CD4-positive, alpha-beta T cell (primary cell): ENCODE results near the gene KCNK15. TPM values are rescaled to one million over a fixed set of nuclear protein-coding genes. Genes with fewer than 3 reads are reported as not detected.

Source experiments
- ATAC-seq: fragments of 200-7000 bp; cut with Tn5 transposase; one replicate; pipeline ENCODE4 v1.10.0; 2022; ENCODE audit warnings: mild to moderate bottlenecking; ENCODE audit not compliant: poor library complexity
- CTCF ChIA-PET: fragments of 350-600 bp; sonication (Branson Sonifier 250); formaldehyde crosslinking; loops from one replicate; lab custom pipeline; 2021; ENCODE audit warnings: antibody characterized with exemption, inconsistent platforms; lab: Charles Lee
- POLR2A ChIA-PET: fragments of 350-600 bp; sonication (Branson Sonifier 250); formaldehyde crosslinking; loops from one replicate; lab custom pipeline; 2021; ENCODE audit warnings: antibody characterized with exemption, inconsistent platforms; lab: Charles Lee
- DNase-seq, 14 experiments: peaks; one replicate each; pipeline ENCODE4 v3.0.0-alpha.2; 2013 to 2020; ENCODE audit warnings: mixed read lengths in 2 of 14
- H3K27ac ChIP-seq, 2 donors: one replicate each; pipeline versions ENCODE4 v1.5.1 to v1.7.0; 2013; ENCODE audit warnings: low read length in 2 of 2, low read depth in 1 of 2, mild to moderate bottlenecking in 1 of 2
- H3K27me3 ChIP-seq, 2 experiments: 1 replicate in 1 of 2; 2 replicates in 1 of 2; pipeline versions ENCODE4 v1.6.1 to v1.7.0; 2013; ENCODE audit warnings: low read length in 2 of 2, control low read depth in 1 of 2, mild to moderate bottlenecking in 1 of 2, moderate library complexity in 1 of 2; ENCODE audit not compliant: insufficient read depth in 2 of 2, control insufficient read depth in 1 of 2
- H3K36me3 ChIP-seq: one replicate; pipeline ENCODE4 v1.6.1; 2013; ENCODE audit warnings: low read length, control low read depth; ENCODE audit not compliant: insufficient read depth
- H3K4me1 ChIP-seq: one replicate; pipeline ENCODE4 v1.6.1; 2013; ENCODE audit warnings: low read length, control low read depth; ENCODE audit not compliant: insufficient read depth
- H3K4me3 ChIP-seq: one replicate; pipeline ENCODE4 v1.5.1; 2013; ENCODE audit warnings: mild to moderate bottlenecking, low read length, moderate library complexity
- H3K9me3 ChIP-seq, 2 experiments: 1 replicate in 1 of 2; 2 replicates in 1 of 2; pipeline versions ENCODE4 v1.6.1 to v1.7.0; 2013; ENCODE audit warnings: low read length in 2 of 2, mild to moderate bottlenecking in 2 of 2, control low read depth in 1 of 2, moderate library complexity in 1 of 2; ENCODE audit not compliant: control insufficient read depth in 1 of 2, insufficient read depth in 1 of 2
- H3K27ac Mint-ChIP-seq: one replicate; pipeline ENCODE4 v1.8.0; 2020; ENCODE audit warnings: mixed read lengths
- H3K27me3 Mint-ChIP-seq: one replicate; pipeline ENCODE4 v1.8.0; 2021; ENCODE audit warnings: mixed read lengths
- H3K36me3 Mint-ChIP-seq: one replicate; pipeline ENCODE4 v1.8.0; 2021; ENCODE audit warnings: low read depth, mixed read lengths
- H3K4me1 Mint-ChIP-seq: one replicate; pipeline ENCODE4 v1.8.0; 2021; ENCODE audit warnings: low read depth, mixed read lengths
- H3K4me3 Mint-ChIP-seq: one replicate; pipeline ENCODE4 v1.8.0; 2020; ENCODE audit warnings: mild to moderate bottlenecking, mixed read lengths
- H3K9me3 Mint-ChIP-seq: one replicate; pipeline ENCODE4 v1.8.0; 2020; ENCODE audit warnings: mixed read lengths
- CTCF ChIP-seq: fragments of 200-600 bp; IDR thresholded peaks from one replicate; pipeline ENCODE4 v1.8.0; 2022; ENCODE audit warnings: antibody characterized with exemption, mild to moderate bottlenecking
- intact Hi-C, 2 experiments: fragments of 100-400 bp; cut with DNase I in 1 of 2; cut with micrococcal nuclease in 1 of 2; formaldehyde crosslinking; loops; one replicate each; pipeline versions ENCODE4 v1.15.1 to v1.9.0; 2023 to 2025; cut with DNase I, micrococcal nuclease
- total RNA-seq, 174 experiments: library from RNA in 2 of 174; stranded (reverse) in 2 of 174; gene quantifications; one replicate each; pipeline ENCODE4 v1.2.3 and lab custom pipeline; 2021 to 2026

The KCNK15 gene
- total RNA-seq, 2 experiments from 2014 or later, result not detected

- TF ChIP-seq CTCF, result no peak
- no peak overlapping the region for H3K27ac Mint-ChIP-seq
- no peak overlapping the region for H3K27ac ChIP-seq
- H3K4me1 ChIP-seq, result peaks cover 10% of the 10 kb centered on the region
- H3K9me3 Mint-ChIP-seq, result no peaks in the 10 kb centered on the region
- ChIA-PET POLR2A (interaction anchor here (0.6 kb wide), 1 partner anchor 1847 kb away, joined by 4 read pairs; no protein-coding TSS in a partner anchor), CTCF (no interaction called here)
- no peak overlapping the region for H3K4me3 ChIP-seq
- intact Hi-C loops, result no loop called here
- H3K36me3 Mint-ChIP-seq, result no peaks in the 10 kb centered on the region
- peaks cover 12 to 17% of the 10 kb centered on the region in 2 experiments for H3K27me3 ChIP-seq
- no peaks in the 10 kb centered on the region for H3K36me3 ChIP-seq
- no peak for DNase-seq
- H3K9me3 ChIP-seq, result peaks cover 0 to 4% of the 10 kb centered on the region in 2 experiments
- no peak for ATAC-seq
- H3K27me3 Mint-ChIP-seq, result peaks cover 29% of the 10 kb centered on the region
- no peak overlapping the region for H3K4me3 Mint-ChIP-seq
- peaks cover 26% of the 10 kb centered on the region for H3K4me1 Mint-ChIP-seq
These were observed 2.5 kb upstream of the KCNK15 start for GRCh38 chr20:44743080-44743701.

- H3K4me1 ChIP-seq, result peaks cover 10% of the 10 kb centered on the region
- no peak overlapping the region for H3K27ac Mint-ChIP-seq
- no peak overlapping the region for H3K4me3 ChIP-seq
- no peak for TF ChIP-seq CTCF
- ChIA-PET CTCF (no interaction called here), POLR2A (no interaction called here)
- no peak overlapping the region for H3K27ac ChIP-seq
- peaks cover 33% of the 10 kb centered on the region for H3K27me3 Mint-ChIP-seq
- no peaks in the 10 kb centered on the region for H3K9me3 Mint-ChIP-seq
- no peaks in the 10 kb centered on the region for H3K36me3 ChIP-seq
- ATAC-seq, result no peak
- DNase-seq, result no peak
- H3K36me3 Mint-ChIP-seq, result no peaks in the 10 kb centered on the region
- H3K4me3 Mint-ChIP-seq, result no peak overlapping the region
- intact Hi-C loops, result no loop called here
- H3K4me1 Mint-ChIP-seq, result peaks cover 20% of the 10 kb centered on the region
- peaks cover 0 to 4% of the 10 kb centered on the region in 2 experiments for H3K9me3 ChIP-seq
- H3K27me3 ChIP-seq, result peaks cover 17 to 21% of the 10 kb centered on the region in 2 experiments
These were observed 1.6 kb upstream of the KCNK15 start for GRCh38 chr20:44743916-44744655.

GRCh38 chr20:44745122-44745597 is 505 bp upstream of the KCNK15 start:
- Mint-ChIP-seq H3K36me3 (no peaks in the 10 kb centered on the region), H3K4me1 (peaks cover 20% of the 10 kb centered on the region), H3K27ac (no peak overlapping the region), H3K27me3 (peaks cover 41% of the 10 kb centered on the region), H3K4me3 (peak overlapping the region; percentile 64), H3K9me3 (no peaks in the 10 kb centered on the region)
- intact Hi-C loops, result loop anchor here in 1 of 2 experiments (5.0 kb wide), 1 partner anchor 122 kb away; no protein-coding TSS in a partner anchor
- DNase-seq (no peak), ATAC-seq (no peak)
- ChIA-PET POLR2A (no interaction called here), CTCF (no interaction called here)
- peak overlapping the region; percentile 48 for H3K4me3 ChIP-seq
- H3K9me3 ChIP-seq, result peaks cover 0 to 4% of the 10 kb centered on the region in 2 experiments
- no peaks in the 10 kb centered on the region for H3K36me3 ChIP-seq
- H3K27me3 ChIP-seq, result peaks cover 17 to 30% of the 10 kb centered on the region in 2 experiments
- no peak for TF ChIP-seq CTCF
- peaks cover 10% of the 10 kb centered on the region for H3K4me1 ChIP-seq
- no peak overlapping the region for H3K27ac ChIP-seq
